Loucy (cell line): ENCODE measurements around the gene PRR4.

Experiments
- EZH2phosphoT487 ChIP-seq: fragments of 200-600 bp; IDR thresholded peaks from 2 replicates; pipeline ENCODE4 v1.6.1; 2018; ENCODE audit warnings: antibody characterized with exemption, mild to moderate bottlenecking, moderate library complexity, borderline replicate concordance
- TF ChIP-seq, protein P1 (sequence below): fragments of 200-600 bp; sonication (generic); conservative IDR thresholded peaks from 2 replicates; pipeline ENCODE4 v1.5.1; 2014; ENCODE audit warnings: mild to moderate bottlenecking, antibody characterized with exemption, low read length

- TF ChIP-seq, protein P1, sequence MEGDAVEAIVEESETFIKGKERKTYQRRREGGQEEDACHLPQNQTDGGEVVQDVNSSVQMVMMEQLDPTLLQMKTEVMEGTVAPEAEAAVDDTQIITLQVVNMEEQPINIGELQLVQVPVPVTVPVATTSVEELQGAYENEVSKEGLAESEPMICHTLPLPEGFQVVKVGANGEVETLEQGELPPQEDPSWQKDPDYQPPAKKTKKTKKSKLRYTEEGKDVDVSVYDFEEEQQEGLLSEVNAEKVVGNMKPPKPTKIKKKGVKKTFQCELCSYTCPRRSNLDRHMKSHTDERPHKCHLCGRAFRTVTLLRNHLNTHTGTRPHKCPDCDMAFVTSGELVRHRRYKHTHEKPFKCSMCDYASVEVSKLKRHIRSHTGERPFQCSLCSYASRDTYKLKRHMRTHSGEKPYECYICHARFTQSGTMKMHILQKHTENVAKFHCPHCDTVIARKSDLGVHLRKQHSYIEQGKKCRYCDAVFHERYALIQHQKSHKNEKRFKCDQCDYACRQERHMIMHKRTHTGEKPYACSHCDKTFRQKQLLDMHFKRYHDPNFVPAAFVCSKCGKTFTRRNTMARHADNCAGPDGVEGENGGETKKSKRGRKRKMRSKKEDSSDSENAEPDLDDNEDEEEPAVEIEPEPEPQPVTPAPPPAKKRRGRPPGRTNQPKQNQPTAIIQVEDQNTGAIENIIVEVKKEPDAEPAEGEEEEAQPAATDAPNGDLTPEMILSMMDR = no peak
- TF ChIP-seq EZH2phosphoT487 = no peak
Observed at GRCh38 chr12:10829994-10830393, 19.3 kb downstream of the PRR4 start.
